Thoracic aorta (tissue), 2 donors: ENCODE measurements around the gene NRXN3. TPM values are rescaled to one million over a fixed set of nuclear protein-coding genes. Genes with fewer than 3 reads are reported as not detected.

ENCODE experiments used
- ATAC-seq: fragments of 150-250 bp; one replicate; pipeline ENCODE4 v1.8.0; 2017; ENCODE audit warnings: low read depth; ENCODE audit not compliant: insufficient number of reproducible peaks, low FRiP score
- DNase-seq: peaks from one replicate; pipeline ENCODE4 v3.0.0-alpha.2; 2020; ENCODE audit warnings: low spot score
- H3K27ac ChIP-seq, 2 donors: fragments of 200-600 bp; sonication (generic); 1 replicate in 1 of 2; 2 replicates in 1 of 2; pipeline ENCODE4 v1.5.1; 2016; ENCODE audit warnings: mild to moderate bottlenecking in 2 of 2, moderate library complexity in 2 of 2
- H3K27me3 ChIP-seq: fragments of 200-600 bp; sonication (generic); replicated peaks from 2 replicates; pipeline ENCODE4 v1.6.0; 2016; ENCODE audit warnings: mild to moderate bottlenecking; ENCODE audit not compliant: insufficient read depth
- H3K36me3 ChIP-seq: fragments of 200-600 bp; sonication (generic); one replicate; pipeline ENCODE4 v1.5.1; 2016
- H3K4me1 ChIP-seq, 2 donors: fragments of 200-600 bp; sonication (generic); 1 replicate in 1 of 2; 2 replicates in 1 of 2; pipeline versions ENCODE4 v1.5.1 to v1.6.0; 2016; ENCODE audit warnings: low read depth in 2 of 2, mild to moderate bottlenecking in 1 of 2; ENCODE audit not compliant: control insufficient read depth in 1 of 2
- H3K4me3 ChIP-seq: fragments of 200-600 bp; sonication (generic); 2 replicates; pipeline ENCODE4 v1.5.1; 2016; ENCODE audit warnings: mild to moderate bottlenecking
- H3K9me3 ChIP-seq: fragments of 200-600 bp; sonication (generic); 2 replicates; pipeline ENCODE4 v1.5.1; 2016
- total RNA-seq, 2 donors: library from RNA; depleted of rRNA; stranded (reverse); fragments of >200 nt; gene quantifications; one replicate each; pipeline versions ENCODE4 v1.1.0 to v1.2.3, GENCODE V29; 2016
- TF ChIP-seq, protein P1 (sequence below): fragments of 200-600 bp; sonication (generic); IDR thresholded peaks from one replicate; pipeline ENCODE4 v1.5.1; 2019; ENCODE audit warnings: antibody characterized with exemption

The NRXN3 gene
- total RNA-seq, 2 donors from 2014 or later: 5.6 to 33.3 TPM

DNA sequence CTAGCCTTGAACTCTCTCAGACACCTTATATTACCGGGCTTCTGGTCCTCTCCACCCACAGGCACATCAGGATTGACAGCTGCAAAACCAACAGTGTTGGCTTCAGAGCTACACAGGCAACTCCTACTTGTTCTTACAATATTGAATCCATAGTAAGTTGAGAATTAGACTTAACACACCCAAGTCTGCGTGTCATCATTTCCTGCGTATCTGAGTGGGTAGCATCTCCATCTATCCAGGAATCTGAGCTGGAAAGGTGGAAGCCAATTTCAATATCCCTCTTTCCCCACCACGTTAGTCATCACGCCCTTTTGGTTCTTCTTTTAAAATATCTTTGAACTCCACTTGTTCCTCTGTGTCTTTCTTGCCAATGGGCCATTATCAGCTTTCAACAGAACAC, 37.2 kb downstream of the NRXN3 start:
- DNase-seq (no peak), ATAC-seq (no peak)
- TF ChIP-seq, protein P1, sequence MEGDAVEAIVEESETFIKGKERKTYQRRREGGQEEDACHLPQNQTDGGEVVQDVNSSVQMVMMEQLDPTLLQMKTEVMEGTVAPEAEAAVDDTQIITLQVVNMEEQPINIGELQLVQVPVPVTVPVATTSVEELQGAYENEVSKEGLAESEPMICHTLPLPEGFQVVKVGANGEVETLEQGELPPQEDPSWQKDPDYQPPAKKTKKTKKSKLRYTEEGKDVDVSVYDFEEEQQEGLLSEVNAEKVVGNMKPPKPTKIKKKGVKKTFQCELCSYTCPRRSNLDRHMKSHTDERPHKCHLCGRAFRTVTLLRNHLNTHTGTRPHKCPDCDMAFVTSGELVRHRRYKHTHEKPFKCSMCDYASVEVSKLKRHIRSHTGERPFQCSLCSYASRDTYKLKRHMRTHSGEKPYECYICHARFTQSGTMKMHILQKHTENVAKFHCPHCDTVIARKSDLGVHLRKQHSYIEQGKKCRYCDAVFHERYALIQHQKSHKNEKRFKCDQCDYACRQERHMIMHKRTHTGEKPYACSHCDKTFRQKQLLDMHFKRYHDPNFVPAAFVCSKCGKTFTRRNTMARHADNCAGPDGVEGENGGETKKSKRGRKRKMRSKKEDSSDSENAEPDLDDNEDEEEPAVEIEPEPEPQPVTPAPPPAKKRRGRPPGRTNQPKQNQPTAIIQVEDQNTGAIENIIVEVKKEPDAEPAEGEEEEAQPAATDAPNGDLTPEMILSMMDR: no peak
- no peak overlapping the region for H3K27ac ChIP-seq
- H3K36me3 ChIP-seq: no peaks in the 10 kb centered on the region
- no peak overlapping the region for H3K4me3 ChIP-seq
- H3K27me3 ChIP-seq: no peaks in the 10 kb centered on the region
- H3K9me3 ChIP-seq: no peaks in the 10 kb centered on the region
- H3K4me1 ChIP-seq: no peaks in the 10 kb centered on the region

DNA sequence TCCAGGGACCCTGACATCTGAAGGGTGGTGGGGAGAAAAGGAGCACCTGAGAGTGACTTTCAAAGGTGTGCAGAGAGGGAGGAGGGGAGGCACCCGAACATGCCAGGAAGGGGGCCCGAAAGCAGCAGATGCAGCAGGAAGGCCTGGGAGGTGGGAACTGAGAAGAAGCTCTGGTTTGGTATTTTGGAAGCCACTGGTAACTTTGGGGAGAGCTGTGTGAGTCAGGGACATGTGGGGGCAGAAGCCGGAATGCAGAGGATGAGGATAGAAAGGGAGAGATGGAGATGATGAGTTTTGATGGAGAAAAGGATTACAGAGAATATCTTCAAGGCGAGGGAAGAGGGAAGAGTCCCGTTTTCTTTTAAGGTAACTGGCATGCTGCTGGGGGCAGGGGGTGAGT, 50.1 kb downstream of the NRXN3 start:
- ATAC-seq (no peak), DNase-seq (no peak)
- TF ChIP-seq, protein P1: no peak
- H3K9me3 ChIP-seq: no peaks in the 10 kb centered on the region
- H3K27me3 ChIP-seq: no peaks in the 10 kb centered on the region
- H3K36me3 ChIP-seq: no peaks in the 10 kb centered on the region
- H3K4me3 ChIP-seq: no peak overlapping the region
- no peaks in the 10 kb centered on the region for H3K4me1 ChIP-seq
- H3K27ac ChIP-seq: no peak overlapping the region

GRCh38 chr14:78222746-78223145, 52.6 kb downstream of the NRXN3 start:
- TF ChIP-seq, protein P1: no peak
- no peak for ATAC-seq

GRCh38 chr14:78227248-78228077, 57.3 kb downstream of the NRXN3 start:
- H3K27me3 ChIP-seq: no peaks in the 10 kb centered on the region
- no peak overlapping the region for H3K27ac ChIP-seq
- ATAC-seq (no peak), DNase-seq (no peak)
- H3K4me1 ChIP-seq: no peaks in the 10 kb centered on the region
- H3K36me3 ChIP-seq: no peaks in the 10 kb centered on the region
- no peaks in the 10 kb centered on the region for H3K9me3 ChIP-seq
- TF ChIP-seq, protein P1: no peak
- H3K4me3 ChIP-seq: no peak overlapping the region

More at GRCh38 chr14:78222746-78223145, 52.6 kb downstream of the NRXN3 start:
- H3K36me3 ChIP-seq: no peaks in the 10 kb centered on the region
- H3K9me3 ChIP-seq: no peaks in the 10 kb centered on the region
- H3K27me3 ChIP-seq: no peaks in the 10 kb centered on the region
- DNase-seq: no peak
- no peaks in the 10 kb centered on the region for H3K4me1 ChIP-seq
- H3K27ac ChIP-seq: no peak overlapping the region
- H3K4me3 ChIP-seq: no peak overlapping the region

- TF ChIP-seq, protein P1: no peak
- no peaks in the 10 kb centered on the region for H3K36me3 ChIP-seq
- no peak for DNase-seq
Measured at GRCh38 chr14:78228702-78229327, 58.6 kb downstream of the NRXN3 start.

More at GRCh38 chr14:78228702-78229327, 58.6 kb downstream of the NRXN3 start:
- Histone ChIP-seq H3K27me3 (no peaks in the 10 kb centered on the region), H3K9me3 (no peaks in the 10 kb centered on the region), H3K4me1 (no peaks in the 10 kb centered on the region), H3K27ac (no peak overlapping the region), H3K4me3 (no peak overlapping the region)
- no peak for ATAC-seq
